Stimulated activated memory B cell treated with anti-CD40 and anti-IgM and Interleukin-4, amounts not matched to agents 10 μg/mL and 1 μg/mL and 100 μg/mL, for 72 hours (primary cell): ENCODE measurements around the gene CC2D2A.
"Not testable (repeated sequence)": the region's sequence is repeated elsewhere in the genome, so short reads cannot be mapped to it uniquely, and the experiment has no call there.

Experiments
- ATAC-seq: fragments of 150-1000 bp; cut with Tn5 transposase; 2 replicates; pipeline ENCODE4 v1.10.0; 2021
- H3K27ac Mint-ChIP-seq: one replicate; pipeline ENCODE4 v1.8.0; 2022; ENCODE audit warnings: mild to moderate bottlenecking, mixed read lengths
- H3K27me3 Mint-ChIP-seq: one replicate; pipeline ENCODE4 v1.8.0; 2022; ENCODE audit warnings: mixed read lengths
- H3K36me3 Mint-ChIP-seq: one replicate; pipeline ENCODE4 v1.8.0; 2022; ENCODE audit warnings: mixed read lengths
- H3K4me1 Mint-ChIP-seq: one replicate; pipeline ENCODE4 v1.8.0; 2022; ENCODE audit warnings: mixed read lengths
- H3K4me3 Mint-ChIP-seq: one replicate; pipeline ENCODE4 v1.8.0; 2022; ENCODE audit warnings: mild to moderate bottlenecking, moderate library complexity, mixed read lengths
- H3K9me3 Mint-ChIP-seq: one replicate; pipeline ENCODE4 v1.8.0; 2022; ENCODE audit warnings: mixed read lengths

Gene CC2D2A

DNA sequence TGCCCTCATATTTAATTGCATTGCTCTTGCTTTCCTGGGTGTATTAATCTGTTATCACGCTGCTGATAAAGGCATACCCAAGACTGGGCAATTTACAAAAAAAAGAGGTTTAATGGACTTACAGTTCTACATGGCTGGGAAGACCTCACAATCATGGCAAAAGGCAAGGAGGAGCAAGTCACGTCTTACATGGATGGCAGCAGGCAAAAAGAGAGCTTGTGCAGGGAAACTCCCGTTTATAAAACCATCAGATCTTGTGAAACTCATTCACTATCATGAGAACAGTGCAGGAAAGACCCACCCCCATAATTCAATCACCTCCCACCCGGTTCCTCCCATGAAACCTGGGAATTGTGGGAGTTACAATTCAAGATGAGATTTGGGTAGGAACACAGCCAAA, 48.0 kb downstream of the CC2D2A start:
- not testable (repeated sequence) for H3K27me3 Mint-ChIP-seq
- H3K36me3 Mint-ChIP-seq: peaks cover 32% of the 10 kb centered on the region

DNA sequence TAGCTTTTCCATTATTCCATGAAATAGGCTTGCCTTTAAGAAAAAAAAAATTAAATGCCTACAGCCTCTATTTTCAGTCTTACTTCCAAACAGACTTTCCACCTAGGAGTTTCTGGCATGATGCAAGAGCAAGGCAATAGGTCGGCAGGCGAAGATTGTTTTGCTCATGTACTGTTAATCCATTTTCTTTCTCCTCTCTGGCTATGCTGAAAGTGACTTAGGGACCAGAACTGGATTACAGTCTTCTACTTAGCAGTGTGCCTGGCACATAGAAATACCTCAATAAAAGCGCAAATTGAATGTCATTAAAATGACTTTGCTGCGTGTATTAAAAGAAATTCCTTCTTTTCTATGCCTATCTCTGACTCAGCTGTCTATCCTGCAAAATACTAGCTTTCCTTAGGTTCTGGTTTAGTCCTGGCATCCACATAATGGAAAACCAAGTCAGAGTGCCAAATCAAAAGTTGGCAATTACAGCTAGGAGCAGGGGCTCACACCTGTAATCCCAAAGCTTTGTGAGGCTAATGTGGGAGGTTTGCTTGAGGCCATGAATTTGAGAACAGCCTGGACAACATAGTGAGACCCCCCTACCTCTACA, 51.9 kb downstream of the CC2D2A start:
- no peak for ATAC-seq
- H3K27ac Mint-ChIP-seq: no peak overlapping the region
- H3K36me3 Mint-ChIP-seq: peaks cover 21% of the 10 kb centered on the region
- no peaks in the 10 kb centered on the region for H3K4me1 Mint-ChIP-seq
- H3K9me3 Mint-ChIP-seq: peaks cover 2% of the 10 kb centered on the region
- no peak overlapping the region for H3K4me3 Mint-ChIP-seq
- no peaks in the 10 kb centered on the region for H3K27me3 Mint-ChIP-seq

More for the DNA sequence above, 48.0 kb downstream of the CC2D2A start:
- H3K27ac Mint-ChIP-seq, H3K9me3 Mint-ChIP-seq, ATAC-seq, H3K4me3 Mint-ChIP-seq, H3K4me1 Mint-ChIP-seq: not testable (repeated sequence)

DNA sequence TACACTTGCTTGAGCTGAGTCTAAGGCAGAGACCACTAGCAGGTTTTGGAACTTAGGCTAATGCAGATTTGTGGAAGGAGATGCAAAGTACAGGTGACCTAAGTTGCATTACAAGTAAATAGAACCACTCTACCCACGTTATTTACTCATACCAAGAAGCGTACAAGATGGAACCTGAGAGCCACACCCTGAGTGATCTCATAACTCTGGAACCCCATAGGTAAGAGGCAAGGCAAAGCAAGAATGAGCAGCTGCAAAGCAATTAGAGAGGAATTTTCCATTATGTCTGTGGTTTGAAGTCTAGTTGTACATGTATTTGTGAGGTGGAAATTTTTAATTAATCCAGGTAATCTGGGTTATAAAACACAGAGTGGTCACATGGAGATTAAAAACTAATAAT, 55.4 kb downstream of the CC2D2A start:
- Mint-ChIP-seq H3K27ac (no peak overlapping the region), H3K4me3 (no peak overlapping the region), H3K4me1 (no peaks in the 10 kb centered on the region), H3K9me3 (no peaks in the 10 kb centered on the region), H3K36me3 (no peaks in the 10 kb centered on the region), H3K27me3 (no peaks in the 10 kb centered on the region)
- no peak for ATAC-seq

DNA sequence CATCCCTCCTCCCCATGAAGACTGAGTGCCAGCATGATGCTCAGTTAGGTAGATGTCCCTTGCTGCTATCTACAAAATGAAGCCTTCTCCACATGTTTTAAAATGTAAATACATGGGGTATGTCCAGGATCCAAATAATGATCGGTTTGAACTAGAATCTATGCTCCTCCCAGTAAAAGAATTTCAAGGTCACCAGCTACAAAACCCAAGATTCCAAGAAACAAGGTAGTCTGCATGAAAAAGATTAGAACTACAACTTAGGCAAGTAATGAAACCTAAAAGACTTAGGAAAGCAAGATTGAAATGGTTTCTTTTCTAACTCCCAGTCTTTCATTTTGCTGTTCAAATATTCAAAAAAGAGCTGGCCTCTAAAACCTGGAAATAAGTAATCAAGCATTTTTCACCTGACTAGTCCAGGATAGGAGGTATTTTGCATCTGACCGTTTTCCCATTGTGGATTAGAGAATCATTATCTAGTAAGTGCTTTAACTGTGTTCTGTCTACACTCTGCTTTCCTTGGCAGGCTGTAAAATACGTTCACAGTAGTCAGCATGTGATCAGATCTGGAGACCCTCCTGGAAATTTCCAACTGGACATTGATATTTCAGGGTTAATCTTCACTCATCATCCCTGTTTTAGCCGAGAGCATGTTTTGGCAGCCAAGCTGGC, 57.4 kb downstream of the CC2D2A start:
- Mint-ChIP-seq H3K9me3 (no peaks in the 10 kb centered on the region), H3K4me1 (no peaks in the 10 kb centered on the region), H3K27ac (no peak overlapping the region), H3K4me3 (no peak overlapping the region), H3K36me3 (no peaks in the 10 kb centered on the region), H3K27me3 (no peaks in the 10 kb centered on the region)
- no peak for ATAC-seq

DNA sequence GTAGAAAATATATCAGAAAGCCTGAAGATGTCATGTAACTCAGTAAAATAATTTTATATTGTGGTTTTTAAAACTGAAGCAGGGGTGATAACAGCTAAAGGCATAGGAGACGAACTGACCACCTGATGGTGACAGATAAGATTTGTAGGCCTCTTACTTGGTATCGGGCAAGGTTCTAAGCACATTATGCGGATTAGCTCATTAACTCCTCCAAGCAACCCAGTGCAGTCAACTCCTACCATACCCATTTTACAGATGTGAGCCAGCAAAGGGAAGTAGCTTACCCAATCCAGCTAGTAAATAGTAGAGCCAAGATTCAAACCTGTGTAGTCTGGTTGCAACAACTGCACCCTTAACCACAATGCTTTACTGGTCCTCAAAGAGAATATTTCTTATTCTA, 62.1 kb downstream of the CC2D2A start:
- Mint-ChIP-seq H3K36me3 (peaks cover 3% of the 10 kb centered on the region), H3K9me3 (no peaks in the 10 kb centered on the region), H3K4me1 (no peaks in the 10 kb centered on the region), H3K4me3 (no peak overlapping the region), H3K27me3 (no peaks in the 10 kb centered on the region), H3K27ac (no peak overlapping the region)
- no peak for ATAC-seq

DNA sequence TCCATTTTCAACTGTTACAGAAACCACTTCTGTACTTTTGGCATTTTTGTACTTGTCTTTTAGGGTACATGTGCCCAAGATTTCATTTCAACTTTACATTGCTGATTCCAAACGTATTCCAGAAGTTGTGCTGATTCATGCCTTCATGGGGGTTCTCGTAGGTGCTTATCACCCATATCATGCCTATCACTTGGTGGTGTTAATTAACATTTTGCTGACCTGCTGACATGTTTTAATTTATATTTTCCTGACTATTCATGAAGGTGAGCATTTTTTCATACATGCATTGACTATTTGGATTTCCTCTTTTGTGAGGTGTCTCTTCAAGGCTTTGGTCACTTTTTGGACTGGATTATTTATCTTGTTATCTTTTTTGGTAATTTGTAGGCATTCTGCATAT, 64.1 kb downstream of the CC2D2A start:
- peaks cover 16% of the 10 kb centered on the region for H3K36me3 Mint-ChIP-seq
- ATAC-seq: no peak
- no peaks in the 10 kb centered on the region for H3K9me3 Mint-ChIP-seq
- H3K4me3 Mint-ChIP-seq: no peak overlapping the region
- H3K4me1 Mint-ChIP-seq: no peaks in the 10 kb centered on the region
- no peak overlapping the region for H3K27ac Mint-ChIP-seq
- H3K27me3 Mint-ChIP-seq: no peaks in the 10 kb centered on the region

DNA sequence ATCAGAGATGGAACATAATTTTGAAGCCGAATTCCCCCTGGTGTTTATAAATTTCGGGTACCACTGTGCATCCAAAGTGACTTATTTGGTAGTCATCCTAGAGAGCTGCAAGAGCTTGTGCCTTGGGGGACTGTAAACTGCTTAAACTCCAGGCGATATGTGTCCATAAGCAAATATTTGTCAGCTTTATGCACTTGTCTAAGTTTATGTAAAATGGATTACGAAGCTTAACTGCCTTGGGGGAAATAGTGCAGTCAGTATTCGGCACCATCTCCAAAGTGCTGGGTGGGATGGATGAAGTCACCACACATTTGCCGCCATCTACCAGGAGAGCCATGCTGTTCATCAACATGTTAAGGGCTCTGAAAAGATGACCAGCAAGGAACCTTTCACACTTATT, 65.9 kb downstream of the CC2D2A start:
- Mint-ChIP-seq H3K36me3 (peaks cover 16% of the 10 kb centered on the region), H3K27me3 (no peaks in the 10 kb centered on the region), H3K4me3 (no peak overlapping the region), H3K4me1 (no peaks in the 10 kb centered on the region), H3K9me3 (no peaks in the 10 kb centered on the region), H3K27ac (no peak overlapping the region)
- ATAC-seq: no peak

DNA sequence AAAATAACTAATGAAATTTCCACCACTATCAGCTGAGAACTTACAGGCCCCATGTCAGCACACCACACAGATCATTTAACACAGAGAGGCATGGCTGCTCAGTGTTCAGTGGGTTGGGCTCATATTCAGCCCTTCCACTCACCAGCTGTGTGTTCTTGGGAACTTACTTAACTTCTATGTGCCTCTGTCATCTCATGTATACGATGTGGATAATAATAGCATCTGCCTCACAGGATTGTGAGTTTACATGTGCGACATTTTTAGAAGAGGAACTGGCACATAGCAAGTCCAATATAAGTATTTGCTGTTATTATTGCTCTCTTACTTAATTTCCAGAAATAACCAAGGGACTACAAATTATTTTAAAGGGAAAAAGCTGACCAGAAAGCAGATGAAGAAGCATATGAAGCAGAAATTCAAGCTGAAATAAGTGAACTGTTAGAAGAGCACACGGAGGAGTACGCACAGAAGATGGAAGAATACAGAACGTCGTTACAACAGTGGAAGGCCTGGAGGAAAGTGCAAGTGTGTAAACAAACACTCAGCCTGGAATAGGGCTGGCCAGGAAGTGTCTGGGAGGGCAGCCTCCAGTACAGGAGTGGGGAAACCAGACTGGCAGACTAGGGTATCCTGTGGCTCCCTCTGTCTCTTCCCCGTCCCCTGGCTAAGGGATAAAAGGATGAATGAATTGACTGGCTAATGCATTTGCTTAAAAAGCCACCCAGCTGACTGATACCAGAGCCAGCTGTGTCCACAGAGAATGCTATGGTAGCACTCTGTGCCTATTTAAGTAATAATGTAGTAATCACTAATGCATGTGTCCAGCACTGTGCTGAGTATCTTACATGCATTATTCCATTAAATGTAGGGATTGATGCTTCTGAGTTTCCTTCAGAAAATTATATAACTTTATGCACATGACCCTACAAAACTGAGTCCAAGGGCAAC, 67.1 kb downstream of the CC2D2A start:
- no peak for ATAC-seq
- Mint-ChIP-seq H3K9me3 (no peaks in the 10 kb centered on the region), H3K4me3 (no peak overlapping the region), H3K27me3 (no peaks in the 10 kb centered on the region), H3K27ac (no peak overlapping the region), H3K36me3 (peaks cover 16% of the 10 kb centered on the region), H3K4me1 (no peaks in the 10 kb centered on the region)

DNA sequence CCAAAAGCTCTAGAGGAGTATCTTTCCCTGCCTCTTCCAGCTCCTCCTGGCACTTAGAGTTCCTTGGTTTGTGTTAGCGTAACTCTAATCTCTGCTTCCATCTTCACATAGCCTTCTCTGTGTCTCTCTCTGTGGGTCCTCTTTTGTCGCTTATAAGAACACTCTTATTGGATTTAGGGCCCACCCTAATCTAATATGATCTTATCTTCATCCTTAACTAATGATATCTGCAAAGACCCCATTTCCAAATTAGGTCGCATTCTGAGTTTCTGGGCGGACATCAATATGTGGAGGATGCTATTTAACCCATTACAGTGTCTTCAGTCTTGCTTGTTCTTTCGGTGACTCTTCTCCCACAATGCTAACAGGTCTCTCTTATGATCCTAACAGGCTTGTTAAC, 72.3 kb downstream of the CC2D2A start:
- H3K4me3 Mint-ChIP-seq: no peak overlapping the region
- no peak for ATAC-seq
- H3K27ac Mint-ChIP-seq: no peak overlapping the region
- no peaks in the 10 kb centered on the region for H3K27me3 Mint-ChIP-seq
- H3K36me3 Mint-ChIP-seq: peaks cover 30% of the 10 kb centered on the region
- no peaks in the 10 kb centered on the region for H3K9me3 Mint-ChIP-seq
- H3K4me1 Mint-ChIP-seq: no peaks in the 10 kb centered on the region

DNA sequence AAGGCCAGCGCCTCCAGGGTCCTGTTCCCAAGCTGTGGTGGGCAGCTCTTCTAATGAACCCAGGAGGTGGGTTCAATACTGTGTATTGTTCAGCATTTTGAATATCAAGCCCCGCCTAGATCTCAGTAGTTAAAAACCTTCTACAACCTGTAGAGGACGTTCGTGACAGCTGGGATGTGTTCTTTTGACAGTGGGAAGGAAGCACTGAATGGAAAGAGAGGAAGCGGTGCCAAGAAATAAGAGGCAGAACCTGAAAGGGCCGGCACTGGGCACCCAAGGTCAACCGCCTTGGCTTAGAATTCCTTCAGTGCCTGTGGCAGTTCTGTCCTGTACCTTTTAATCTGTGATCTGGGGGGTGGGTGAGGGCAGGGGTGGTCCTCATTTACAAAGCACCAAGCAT, 73.1 kb downstream of the CC2D2A start:
- Mint-ChIP-seq H3K36me3 (peaks cover 26% of the 10 kb centered on the region), H3K4me3 (no peak overlapping the region), H3K4me1 (no peaks in the 10 kb centered on the region), H3K27me3 (no peaks in the 10 kb centered on the region), H3K27ac (no peak overlapping the region), H3K9me3 (no peaks in the 10 kb centered on the region)
- no peak for ATAC-seq

DNA sequence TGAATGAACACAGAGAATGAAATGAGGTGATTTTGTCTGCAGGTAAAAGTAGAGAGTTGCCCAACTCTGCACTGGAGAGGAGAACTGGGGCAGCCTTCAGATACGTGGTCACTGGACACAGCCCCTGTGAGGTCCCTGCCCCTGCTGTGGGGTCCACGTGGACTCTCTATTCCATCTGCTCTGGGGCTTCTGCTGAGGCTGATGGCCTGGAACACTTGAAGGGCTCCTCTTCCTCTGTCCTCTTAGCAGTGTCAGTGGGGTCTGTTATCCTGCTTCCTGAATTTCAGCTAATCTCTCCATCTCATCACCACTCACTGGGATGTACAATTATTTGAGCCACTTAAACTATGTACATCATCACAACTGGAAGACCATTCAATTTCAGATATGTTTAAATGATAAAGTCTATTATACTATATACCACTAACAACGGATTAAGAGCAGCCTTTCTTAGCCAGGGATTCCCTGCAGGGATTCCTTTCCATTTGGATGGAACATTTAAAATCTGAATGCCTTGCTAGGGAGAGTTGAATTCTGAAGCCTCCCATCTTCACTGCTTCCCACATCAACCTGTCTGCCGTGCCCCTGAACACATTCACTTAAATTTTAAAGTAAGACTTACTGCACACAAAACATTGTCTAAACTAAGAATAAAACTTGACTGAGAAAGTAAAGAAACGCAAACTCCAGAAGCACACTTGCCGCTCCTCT, 74.0 kb downstream of the CC2D2A start:
- Mint-ChIP-seq H3K27ac (no peak overlapping the region), H3K4me1 (no peaks in the 10 kb centered on the region), H3K9me3 (no peaks in the 10 kb centered on the region), H3K36me3 (peaks cover 19% of the 10 kb centered on the region), H3K27me3 (no peaks in the 10 kb centered on the region), H3K4me3 (no peak overlapping the region)
- no peak for ATAC-seq

DNA sequence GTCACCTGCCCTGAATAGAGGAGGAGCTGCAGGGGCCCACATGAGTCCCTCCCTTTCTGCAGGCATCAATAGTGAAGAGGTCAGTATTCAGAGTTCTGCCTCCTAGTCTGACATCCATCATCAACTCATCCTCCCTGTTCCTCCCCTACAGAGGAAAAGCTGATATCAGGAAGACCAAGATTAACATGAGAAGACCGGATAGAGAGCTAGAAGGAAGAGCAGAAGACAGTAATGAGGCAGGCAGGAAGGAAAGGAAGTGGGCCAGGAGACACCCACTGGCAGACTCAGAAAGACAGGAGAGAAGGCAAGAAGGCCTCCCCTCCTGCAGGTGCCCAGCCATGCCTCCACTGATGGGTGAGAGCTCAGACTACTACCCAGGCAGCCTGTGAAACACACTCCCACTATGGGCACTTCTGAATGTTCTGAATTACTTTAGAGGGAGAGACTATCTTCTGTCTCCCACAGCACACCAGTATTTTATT, 74.6 kb downstream of the CC2D2A start:
- Mint-ChIP-seq H3K4me3 (no peak overlapping the region), H3K27me3 (no peaks in the 10 kb centered on the region), H3K27ac (no peak overlapping the region), H3K4me1 (no peaks in the 10 kb centered on the region), H3K36me3 (peaks cover 19% of the 10 kb centered on the region), H3K9me3 (no peaks in the 10 kb centered on the region)
- ATAC-seq: no peak

DNA sequence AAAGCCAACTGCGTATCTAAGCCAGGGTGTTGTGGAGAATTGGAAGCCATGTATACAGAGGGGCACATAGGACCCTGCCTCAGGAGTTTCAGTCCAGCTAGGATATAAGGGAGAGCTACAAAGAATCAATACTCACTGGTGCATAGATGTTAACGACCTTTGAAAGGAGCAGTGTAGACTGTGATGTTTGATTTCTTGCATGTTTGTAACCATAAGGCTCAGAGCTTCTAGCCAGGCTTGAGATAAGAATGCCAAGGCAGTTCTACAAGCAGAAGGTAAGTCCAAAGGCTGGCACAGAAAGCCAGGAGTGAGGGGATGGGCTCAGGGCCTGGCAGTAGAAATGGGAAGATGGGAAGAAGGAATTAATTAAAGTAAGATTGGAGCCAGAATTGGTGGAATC, 75.7 kb downstream of the CC2D2A start:
- Mint-ChIP-seq H3K36me3 (peaks cover 19% of the 10 kb centered on the region), H3K9me3 (no peaks in the 10 kb centered on the region), H3K27me3 (no peaks in the 10 kb centered on the region), H3K4me1 (no peaks in the 10 kb centered on the region), H3K4me3 (no peak overlapping the region), H3K27ac (no peak overlapping the region)
- ATAC-seq: no peak

DNA sequence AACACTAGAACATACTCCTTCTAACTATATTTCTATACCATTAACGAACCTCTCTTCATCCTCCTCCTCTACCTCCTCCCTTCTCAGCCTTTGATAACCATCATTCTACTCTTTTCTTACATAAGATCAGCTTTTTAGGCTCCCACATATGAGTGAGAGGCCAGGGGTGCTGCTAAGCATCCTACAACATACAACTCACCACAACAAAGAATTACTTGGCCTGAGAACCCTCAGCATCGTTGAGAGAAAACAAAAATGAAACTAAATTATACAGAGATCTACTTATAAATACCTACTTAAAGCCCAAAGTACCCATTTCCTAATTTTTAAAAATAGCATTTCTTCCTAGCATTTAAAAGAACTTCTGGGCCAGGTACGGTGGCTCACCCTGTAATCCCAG, 77.7 kb downstream of the CC2D2A start:
- Mint-ChIP-seq H3K27ac (no peak overlapping the region), H3K36me3 (peaks cover 19% of the 10 kb centered on the region), H3K4me3 (no peak overlapping the region), H3K4me1 (no peaks in the 10 kb centered on the region), H3K27me3 (no peaks in the 10 kb centered on the region), H3K9me3 (no peaks in the 10 kb centered on the region)
- no peak for ATAC-seq

DNA sequence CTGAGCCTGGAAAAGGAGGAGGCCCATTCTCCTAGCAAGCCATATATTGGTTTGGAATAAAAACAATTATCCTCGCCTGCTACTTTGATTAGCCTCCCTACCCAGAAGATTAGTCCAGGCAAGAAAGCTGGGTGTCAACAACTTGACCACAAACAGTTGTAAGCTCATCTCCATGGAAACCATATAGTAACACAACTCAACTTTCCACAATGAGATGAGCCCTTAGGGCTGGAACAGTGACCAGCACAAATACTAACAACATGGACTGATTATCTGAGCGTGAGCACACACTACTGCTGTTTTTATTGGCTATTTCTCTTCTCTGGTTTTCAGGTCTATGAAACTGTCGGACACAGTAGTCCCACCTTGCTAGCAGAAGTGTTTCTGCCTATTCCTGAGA, 80.8 kb downstream of the CC2D2A start:
- Mint-ChIP-seq H3K27me3 (no peaks in the 10 kb centered on the region), H3K36me3 (peaks cover 9% of the 10 kb centered on the region), H3K4me3 (no peak overlapping the region), H3K9me3 (no peaks in the 10 kb centered on the region), H3K4me1 (no peaks in the 10 kb centered on the region), H3K27ac (no peak overlapping the region)
- ATAC-seq: no peak
